Activated effector memory CD4-positive, alpha-beta T cell treated with anti-CD3 and anti-CD28 coated beads, Interleukin-2, amount 50 U/mL, for 16 hours (primary cell): ENCODE results near the gene FAP.

Source experiments
- DNase-seq: peaks from one replicate; pipeline ENCODE4 v3.0.0-alpha.2; 2020

The FAP gene

DNA sequence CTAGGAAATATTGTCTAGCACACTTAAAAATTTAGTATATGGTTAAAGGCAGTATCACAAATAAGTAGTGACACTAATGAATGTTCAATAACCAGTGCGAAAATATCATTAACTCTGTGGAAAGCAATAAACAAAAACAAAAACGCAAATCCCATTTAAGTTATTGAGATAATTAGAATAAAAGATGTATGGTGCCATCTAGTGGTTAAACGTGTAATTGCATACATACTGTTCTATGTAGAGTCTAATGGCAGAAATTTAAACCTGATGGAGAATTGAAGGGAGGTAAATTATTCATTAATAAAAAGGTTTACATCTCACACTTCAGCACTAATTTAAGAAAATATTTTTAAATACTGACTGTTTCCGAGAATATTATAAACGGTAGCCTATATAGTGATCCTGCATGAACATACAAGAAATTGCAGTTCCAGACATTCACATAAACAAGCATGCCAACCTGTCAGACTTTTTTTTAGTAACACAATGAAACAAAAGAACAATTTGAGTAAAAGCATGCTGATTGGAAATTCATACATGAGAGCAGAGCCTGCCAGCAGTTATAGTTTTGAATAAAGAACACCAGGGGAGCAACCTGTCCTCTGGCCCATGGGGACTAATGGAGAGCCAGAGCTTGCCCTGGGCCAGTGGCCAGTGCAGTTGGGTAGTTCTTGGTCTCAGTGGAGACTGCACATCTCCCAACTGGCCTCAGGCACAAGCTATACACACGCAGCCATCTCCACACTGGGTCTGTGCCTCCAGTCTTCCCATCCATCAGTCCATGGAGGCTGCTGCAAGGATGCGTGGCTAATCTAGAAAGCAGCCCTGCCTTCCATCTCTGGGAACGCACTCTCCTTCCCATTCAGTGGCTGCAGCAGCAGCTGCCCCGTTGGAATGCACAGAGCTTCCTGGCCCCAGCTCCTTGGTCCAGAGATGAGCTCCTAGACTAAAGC is 119.2 kb downstream of the FAP start:
- DNase-seq: no peak
